ENCODE data around the gene ZNF554. TPM values are rescaled to one million over a fixed set of nuclear protein-coding genes. Genes with fewer than 3 reads are reported as not detected.

The ZNF554 gene
- total RNA-seq, 1 donor from 2014 or later = 4.2 TPM

DNA sequence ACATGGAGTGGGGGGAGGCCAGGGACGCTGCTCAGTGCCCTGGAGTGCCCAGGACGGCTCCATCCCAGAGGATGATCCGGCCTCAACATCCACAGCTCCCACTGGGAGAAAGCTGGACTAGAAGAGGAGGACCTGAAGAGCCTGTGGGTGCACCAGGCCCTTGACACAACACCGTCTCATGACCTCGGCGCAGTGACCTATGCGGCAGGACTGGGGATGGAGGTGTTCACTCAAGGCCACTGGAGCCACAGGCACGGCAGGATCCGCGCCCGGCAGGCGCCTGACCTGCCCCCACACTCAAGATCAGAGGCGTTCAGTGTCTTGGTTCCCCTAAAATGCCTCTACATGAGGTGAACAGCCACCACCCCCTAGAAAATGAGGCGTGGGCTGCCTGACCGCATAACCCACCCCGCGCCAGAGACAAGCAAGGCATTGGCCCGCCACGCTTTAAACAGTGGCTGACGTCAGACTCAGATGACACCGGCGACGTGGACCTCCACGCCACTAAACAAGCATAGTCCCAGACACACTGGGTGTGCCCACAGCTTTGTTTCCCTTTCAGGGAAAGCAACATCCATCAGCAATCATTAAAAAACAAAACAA lies 44.6 kb upstream of the ZNF554 start:
- H3K27ac ChIP-seq (replicated peaks) = peak overlapping the region; percentile 98
- no peaks in the 10 kb centered on the region for H3K9me3 ChIP-seq (replicated peaks)
- H3K27me3 ChIP-seq (ENCODE audit: low read depth) = no peaks in the 10 kb centered on the region
- H3K4me1 ChIP-seq = peaks cover 89% of the 10 kb centered on the region
- no peaks in the 10 kb centered on the region for H3K36me3 ChIP-seq
- H3K4me3 ChIP-seq = peak overlapping the region; percentile 56
- TF ChIP-seq, protein P1, sequence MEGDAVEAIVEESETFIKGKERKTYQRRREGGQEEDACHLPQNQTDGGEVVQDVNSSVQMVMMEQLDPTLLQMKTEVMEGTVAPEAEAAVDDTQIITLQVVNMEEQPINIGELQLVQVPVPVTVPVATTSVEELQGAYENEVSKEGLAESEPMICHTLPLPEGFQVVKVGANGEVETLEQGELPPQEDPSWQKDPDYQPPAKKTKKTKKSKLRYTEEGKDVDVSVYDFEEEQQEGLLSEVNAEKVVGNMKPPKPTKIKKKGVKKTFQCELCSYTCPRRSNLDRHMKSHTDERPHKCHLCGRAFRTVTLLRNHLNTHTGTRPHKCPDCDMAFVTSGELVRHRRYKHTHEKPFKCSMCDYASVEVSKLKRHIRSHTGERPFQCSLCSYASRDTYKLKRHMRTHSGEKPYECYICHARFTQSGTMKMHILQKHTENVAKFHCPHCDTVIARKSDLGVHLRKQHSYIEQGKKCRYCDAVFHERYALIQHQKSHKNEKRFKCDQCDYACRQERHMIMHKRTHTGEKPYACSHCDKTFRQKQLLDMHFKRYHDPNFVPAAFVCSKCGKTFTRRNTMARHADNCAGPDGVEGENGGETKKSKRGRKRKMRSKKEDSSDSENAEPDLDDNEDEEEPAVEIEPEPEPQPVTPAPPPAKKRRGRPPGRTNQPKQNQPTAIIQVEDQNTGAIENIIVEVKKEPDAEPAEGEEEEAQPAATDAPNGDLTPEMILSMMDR (IDR thresholded peaks at IDR 0.05; ENCODE audit: borderline replicate concordance) = no peak
- DNase-seq = no peak
- intact Hi-C loops (cut with micrococcal nuclease) = no loop called here

DNA sequence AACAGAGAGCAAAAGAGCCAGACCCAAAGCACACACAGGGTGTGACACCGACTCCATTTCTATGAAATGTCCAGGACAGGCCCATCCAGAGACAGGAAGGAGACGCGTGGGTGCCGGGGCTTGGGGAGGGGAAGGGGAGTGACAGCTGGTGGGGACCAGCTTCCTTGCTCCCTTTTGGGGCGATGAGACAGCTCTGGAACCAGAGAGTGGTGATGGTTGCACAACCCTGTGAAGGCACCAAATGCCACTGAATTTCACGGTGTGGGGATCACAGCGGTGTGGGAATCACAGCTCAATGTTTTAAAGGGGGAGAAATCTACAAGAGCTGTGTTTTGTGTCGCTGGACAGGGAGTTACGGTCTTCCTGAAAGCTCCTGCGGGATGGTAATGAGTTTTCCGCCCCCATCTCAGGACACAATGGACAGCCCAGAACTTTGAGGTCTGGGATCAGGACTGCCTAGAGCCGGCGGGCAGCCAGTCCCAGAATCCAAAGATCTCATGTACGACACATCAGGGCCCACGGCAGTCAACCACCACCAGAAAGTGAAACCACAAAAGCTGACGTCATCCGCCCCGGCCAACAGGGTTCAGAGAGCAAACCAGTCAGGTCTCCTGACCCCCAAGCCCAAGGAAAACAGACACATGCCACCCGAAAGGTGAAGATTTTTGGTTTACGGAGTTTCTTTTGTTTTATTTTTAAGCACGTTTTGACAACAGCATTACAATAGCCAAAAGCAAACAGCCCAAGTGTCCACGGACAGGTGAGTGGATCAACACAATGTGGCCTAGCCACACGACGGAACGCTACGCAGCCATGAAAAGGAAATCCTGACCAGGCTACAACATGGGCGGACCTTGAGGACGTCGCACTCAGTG lies 43.9 kb upstream of the ZNF554 start:
- DNase-seq = peak; percentile 71
- Histone ChIP-seq H3K4me3 (peak overlapping the region; percentile 56), H3K36me3 (no peaks in the 10 kb centered on the region), H3K9me3 (replicated peaks) (no peaks in the 10 kb centered on the region), H3K27ac (replicated peaks) (peak overlapping the region; percentile 98), H3K4me1 (peaks cover 89% of the 10 kb centered on the region), H3K27me3 (ENCODE audit: low read depth) (no peaks in the 10 kb centered on the region)
- TF ChIP-seq, protein P1 (IDR thresholded peaks at IDR 0.05; ENCODE audit: borderline replicate concordance) = no peak
- intact Hi-C loops (cut with micrococcal nuclease) = no loop called here

DNA sequence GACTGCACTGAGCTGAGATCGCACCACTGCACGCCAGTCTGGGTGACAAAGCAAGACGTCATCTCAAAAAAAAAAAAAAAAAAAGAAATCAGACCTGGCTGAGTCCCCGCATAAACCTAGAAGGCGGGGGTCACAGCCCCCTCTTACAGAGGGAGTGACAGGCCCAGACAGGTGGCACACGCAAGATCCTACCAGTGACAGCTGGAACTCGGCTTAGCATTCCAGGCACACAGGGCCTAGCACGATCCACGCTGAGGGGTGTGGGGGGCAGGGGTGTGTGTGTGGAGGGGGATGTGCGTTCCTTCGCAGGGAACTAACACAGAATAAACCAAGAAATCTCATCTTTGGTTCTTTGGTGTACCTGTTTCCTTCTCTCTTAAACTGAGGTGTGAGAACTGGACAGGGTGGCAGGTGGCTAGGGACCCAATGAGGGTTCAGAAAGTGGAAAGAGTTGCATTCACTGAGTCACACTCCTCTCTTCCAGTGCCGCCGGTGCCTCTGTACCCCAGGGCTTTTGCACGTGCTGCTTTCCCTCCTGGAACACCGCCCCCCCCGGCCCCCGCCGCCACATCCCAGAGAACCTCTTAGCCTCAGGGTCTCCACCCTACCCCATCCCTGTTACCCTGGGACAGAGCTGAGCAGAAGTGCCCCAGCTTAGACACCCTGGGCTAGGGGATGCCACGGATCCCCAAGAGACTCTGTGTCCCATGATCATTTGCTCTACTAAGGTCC lies 41.5 kb upstream of the ZNF554 start:
- Histone ChIP-seq H3K36me3 (no peaks in the 10 kb centered on the region), H3K4me3 (no peak overlapping the region), H3K27me3 (ENCODE audit: low read depth) (no peaks in the 10 kb centered on the region), H3K9me3 (replicated peaks) (no peaks in the 10 kb centered on the region), H3K4me1 (peaks cover 93% of the 10 kb centered on the region), H3K27ac (replicated peaks) (peak overlapping the region; percentile 98)
- TF ChIP-seq, protein P1 (IDR thresholded peaks at IDR 0.05; ENCODE audit: borderline replicate concordance) = no peak
- no peak for DNase-seq
- intact Hi-C loops (cut with micrococcal nuclease) = no loop called here

DNA sequence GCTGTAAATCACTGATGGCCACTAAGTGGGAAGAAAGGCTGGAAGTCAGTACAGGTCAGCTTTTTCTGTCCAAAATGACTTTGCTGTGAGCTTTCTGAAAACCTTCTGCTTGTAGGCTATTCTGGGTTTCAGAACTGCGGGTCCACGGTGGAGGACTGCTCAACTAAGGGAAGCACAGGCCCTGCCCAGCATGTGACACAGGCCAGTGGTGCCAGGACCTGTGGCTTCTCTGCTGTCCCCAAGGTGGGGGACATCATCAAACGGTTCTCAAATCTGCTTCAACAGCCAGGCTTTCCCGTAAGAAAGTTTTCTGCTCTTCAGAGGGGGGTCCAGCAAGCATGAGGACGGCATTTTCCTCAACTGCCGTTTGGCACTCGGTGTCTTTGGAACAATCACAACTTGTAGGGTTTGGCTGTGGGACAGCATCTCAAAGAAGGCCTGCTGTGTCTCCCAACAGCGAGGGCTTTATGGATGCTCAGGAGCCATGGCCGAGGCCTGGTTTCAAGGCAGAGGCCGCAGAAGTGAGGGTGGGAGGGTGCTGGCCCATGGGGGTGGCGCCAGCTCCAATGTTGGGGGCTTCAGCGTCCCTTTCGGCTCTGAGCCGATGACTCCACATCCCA lies 40.4 kb upstream of the ZNF554 start:
- H3K4me1 ChIP-seq = peaks cover 98% of the 10 kb centered on the region

More for the DNA sequence above, 40.4 kb upstream of the ZNF554 start:
- TF ChIP-seq, protein P1 (IDR thresholded peaks at IDR 0.05; ENCODE audit: borderline replicate concordance) = no peak
- Histone ChIP-seq H3K4me3 (peak overlapping the region; percentile 16), H3K9me3 (replicated peaks) (no peaks in the 10 kb centered on the region), H3K27me3 (ENCODE audit: low read depth) (no peaks in the 10 kb centered on the region), H3K27ac (replicated peaks) (peak overlapping the region; percentile 98), H3K36me3 (no peaks in the 10 kb centered on the region)
- intact Hi-C loops (cut with micrococcal nuclease) = no loop called here
- DNase-seq = no peak
